Stimulated activated CD8-positive, alpha-beta memory T cell treated with anti-CD3 and anti-CD28 coated beads, Interleukin-4, amount 100 ng/mL, for 4 hours (primary cell): ENCODE measurements around the gene FBXL17.

ENCODE experiments used
- DNase-seq, 2 donors: peaks; one replicate each; pipeline ENCODE4 v3.0.0-alpha.2; 2020; ENCODE audit warnings: low read depth in 2 of 2, low spot score in 1 of 2

FBXL17 gene

DNA sequence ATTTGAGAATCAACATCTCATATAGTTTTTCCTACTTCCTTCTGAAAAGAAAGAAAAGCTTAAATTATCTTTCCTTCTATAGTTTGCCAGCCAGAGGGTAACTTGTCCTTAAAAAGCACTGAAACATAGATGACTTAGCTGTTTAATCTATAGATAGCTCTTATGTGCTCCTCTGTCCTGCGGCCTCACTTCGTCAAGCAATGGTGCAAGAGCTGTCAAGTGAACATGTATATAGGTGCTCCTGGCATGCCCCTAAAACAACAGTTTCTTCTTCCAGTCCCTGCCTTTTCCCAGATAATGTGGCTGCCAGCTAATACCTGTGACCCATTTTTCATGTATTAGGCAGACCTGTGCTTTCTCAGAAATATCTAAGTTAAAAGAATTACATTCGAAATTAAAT is 423.5 kb downstream of the FBXL17 start:
- DNase-seq = no peak

DNA sequence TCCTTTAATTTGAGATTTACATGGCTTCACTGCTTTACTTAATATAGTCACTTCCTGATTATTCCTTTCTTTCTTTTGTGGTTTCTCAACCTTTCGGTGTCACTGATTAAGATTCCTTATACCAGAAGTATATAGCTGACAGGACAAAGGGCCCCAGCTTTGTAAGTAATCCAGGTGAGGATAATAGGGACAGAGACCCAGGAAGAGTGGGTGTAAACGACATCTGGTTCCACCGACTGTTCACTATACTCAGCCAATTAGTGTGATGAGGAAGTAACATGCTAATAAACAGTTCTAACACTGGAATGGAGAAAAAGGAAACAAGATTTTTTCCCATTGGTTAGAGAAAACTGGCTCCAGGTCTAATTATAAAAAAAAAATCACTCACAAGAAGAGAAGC is 424.8 kb downstream of the FBXL17 start:
- DNase-seq = no peak

DNA sequence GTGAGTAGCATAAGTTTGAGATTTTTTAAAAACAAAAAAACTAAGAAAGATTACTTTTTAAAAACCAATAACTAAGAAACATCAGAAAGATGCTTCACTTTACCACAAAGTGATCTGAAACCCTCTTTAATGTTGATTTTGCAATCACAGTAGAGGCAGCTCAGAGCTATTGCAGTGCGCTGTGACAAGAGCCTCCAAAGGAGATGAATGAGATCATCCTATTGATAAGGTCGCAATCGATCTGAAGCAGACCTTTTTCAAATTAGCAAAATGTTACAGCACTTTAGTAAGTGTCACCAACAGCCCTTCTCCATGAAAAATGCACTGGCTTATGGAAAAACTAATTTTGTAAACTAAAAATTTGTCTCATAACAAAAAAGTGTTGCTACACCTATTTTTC is 426.6 kb downstream of the FBXL17 start:
- DNase-seq = no peak

DNA sequence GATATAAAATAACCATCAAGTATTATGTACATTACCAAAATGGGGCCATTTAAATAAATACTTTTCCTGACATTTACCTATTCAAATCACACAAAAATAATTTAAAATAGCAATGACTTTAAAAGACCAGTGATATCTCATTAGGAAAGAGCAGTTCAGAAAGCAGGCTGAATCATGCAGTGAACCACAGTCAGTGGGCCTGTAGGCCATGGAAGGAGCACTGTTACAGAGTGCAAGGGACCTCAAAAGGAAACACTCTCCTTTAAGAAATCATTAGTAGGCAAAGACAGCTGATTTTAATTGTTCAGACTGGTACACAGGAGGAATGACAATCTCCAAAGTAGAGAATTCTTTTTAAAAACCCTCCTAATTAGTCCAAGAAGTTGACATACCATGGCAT is 427.6 kb downstream of the FBXL17 start:
- no peak for DNase-seq

DNA sequence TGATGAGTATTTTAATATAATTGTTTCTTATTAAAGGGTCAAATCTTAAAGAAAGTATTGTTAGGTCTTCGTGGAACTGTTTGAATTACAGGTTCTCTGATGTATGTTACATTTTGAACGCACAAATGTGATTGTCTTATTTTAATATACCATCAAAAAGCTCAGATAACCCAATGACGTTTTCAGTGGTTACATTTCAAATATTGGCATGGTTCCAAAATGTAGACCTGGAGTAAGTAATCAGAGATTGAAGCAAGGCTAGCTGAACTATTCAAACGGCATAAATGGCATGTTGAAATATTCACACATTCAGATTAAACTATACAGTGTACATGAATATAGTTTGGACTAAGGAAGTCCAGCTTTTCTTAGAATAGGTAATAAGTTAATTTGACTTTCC is 429.4 kb downstream of the FBXL17 start:
- no peak for DNase-seq

DNA sequence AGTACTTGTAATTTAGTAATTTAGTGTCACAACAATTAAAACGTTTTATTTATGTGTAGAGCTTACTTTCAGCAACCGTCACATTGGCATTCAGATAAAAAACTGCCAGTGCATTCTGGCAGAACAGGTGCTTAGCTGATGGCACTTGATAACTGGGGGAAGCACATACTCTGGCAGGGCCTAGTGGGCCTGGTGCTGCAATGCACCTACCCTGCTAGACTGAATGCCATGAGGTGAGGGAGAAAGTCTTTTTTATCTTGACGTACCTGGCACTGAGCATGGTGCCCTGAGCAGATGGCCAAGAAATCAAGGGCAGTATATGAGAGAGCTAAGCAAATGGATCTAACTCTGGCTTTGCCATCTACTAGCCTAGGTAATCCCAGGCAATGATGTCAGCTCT is 430.6 kb downstream of the FBXL17 start:
- no peak for DNase-seq

DNA sequence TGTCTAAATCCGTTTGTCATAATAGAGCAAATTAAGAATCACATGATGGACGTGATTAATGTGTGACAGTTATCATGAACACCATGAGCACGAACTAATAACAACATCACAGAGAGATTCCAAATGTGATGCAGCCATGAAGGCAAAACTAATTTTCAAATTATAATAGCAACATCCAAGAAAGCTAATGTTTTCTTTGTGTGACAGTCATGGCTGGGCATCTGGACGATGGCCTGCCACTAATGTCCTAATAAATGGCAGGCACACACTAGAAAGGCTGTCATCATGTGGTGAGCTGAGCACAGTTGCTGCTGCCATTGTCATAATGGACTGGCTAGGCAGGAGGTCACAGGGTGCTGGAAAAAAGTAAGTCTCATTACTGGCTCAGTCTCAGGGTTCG is 431.1 kb downstream of the FBXL17 start:
- no peak for DNase-seq

DNA sequence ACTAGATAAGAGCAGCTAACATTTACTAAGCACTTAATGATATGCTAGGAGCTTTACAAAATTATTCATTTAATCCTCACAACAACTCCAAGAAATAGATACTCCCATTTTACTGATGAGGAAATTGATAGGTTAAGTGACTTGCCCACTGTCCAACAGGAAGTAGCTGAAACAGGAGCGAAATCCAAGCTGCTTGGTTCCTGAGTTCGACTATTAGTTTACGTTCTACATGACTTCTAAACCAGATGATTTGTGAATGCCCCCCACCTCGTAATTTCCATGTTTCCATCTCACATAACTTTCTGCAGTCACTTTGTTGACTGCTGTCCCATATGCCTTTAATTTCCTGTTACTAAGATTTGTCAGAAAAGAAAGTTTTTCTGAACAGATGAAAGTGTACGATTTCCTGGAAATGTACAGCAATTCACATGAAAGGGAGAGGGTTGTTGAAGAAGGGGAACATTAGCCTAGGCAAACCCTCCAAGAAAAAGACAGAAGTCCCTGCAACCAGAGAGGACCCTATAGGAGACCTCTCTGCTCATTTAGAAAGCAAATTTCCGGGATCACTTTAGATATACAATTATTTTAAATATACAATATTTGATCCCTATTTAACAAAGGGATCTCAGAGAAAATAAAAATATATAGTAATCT is 432.1 kb downstream of the FBXL17 start:
- no peak for DNase-seq

DNA sequence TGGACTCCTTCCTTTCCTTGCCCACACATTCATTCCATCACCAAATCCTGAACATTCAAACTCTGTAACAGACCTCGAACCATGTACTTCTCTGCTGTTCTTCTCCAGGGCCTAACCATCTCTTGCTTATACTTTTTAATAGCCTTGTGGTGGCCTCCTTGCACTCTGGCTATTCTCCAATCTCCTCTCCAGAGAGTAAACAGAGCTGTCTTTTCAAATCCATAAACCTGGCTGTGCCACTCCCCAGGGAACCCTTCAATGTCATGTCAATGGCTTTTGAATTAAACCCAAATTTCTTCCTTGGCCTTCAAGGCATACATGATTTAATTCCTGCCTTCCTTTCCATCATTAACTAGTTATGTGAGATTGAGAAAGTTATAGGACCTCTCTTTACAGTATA is 433.5 kb downstream of the FBXL17 start:
- DNase-seq = no peak

DNA sequence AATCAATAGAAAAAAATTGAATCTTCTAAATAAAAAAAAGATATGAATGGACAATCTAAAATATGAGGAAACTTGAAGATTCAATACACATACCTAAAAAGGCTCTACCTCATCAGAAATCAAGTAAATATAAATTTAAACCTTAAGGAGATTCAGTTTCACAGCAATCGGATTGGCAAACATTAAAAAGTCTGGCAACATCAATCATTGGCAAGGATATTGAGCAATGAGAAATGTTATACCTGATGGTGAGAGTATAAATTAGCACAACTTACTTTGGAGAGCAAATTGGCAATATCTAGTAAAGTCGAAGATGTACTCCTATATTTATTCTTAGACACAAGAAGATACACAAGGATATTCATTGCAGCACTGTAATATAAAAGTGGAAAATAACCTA is 436.8 kb downstream of the FBXL17 start:
- DNase-seq = no peak

DNA sequence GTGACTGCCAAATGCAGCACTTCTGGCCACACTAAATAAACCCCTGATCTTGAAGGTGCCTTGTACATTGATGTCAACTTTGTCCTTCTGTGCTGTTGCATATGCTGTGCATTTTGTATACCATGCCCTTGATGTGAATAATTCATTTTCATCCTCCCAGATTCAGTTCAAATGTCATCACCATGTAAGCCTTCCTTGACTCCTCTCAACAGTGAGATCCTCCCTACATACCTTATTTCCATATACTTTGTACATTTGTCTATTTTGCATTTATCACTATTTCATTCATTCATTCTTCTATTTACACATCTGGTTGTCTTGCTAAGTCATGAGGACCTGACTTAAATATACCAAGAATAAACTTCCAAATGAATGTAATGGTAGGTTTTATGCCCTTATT is 438.0 kb downstream of the FBXL17 start:
- DNase-seq = no peak

DNA sequence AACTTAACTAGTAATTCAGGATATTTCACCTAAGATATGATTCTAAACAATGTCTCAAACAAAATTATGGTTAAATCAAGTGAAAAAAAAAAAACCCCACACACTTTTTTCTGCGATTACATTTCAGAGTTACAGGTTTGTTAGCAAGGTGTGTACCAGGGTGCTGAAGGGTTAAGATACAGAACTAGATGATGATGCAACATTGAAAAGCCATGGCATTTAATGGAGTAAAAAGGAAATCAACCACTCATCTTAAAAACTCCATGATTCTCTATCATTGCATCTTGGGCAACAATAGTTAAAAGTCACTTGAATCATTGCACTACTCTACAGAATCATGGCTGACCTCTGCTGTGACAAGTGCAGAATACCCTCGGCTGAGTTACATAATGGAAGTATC is 440.9 kb downstream of the FBXL17 start:
- DNase-seq = no peak

DNA sequence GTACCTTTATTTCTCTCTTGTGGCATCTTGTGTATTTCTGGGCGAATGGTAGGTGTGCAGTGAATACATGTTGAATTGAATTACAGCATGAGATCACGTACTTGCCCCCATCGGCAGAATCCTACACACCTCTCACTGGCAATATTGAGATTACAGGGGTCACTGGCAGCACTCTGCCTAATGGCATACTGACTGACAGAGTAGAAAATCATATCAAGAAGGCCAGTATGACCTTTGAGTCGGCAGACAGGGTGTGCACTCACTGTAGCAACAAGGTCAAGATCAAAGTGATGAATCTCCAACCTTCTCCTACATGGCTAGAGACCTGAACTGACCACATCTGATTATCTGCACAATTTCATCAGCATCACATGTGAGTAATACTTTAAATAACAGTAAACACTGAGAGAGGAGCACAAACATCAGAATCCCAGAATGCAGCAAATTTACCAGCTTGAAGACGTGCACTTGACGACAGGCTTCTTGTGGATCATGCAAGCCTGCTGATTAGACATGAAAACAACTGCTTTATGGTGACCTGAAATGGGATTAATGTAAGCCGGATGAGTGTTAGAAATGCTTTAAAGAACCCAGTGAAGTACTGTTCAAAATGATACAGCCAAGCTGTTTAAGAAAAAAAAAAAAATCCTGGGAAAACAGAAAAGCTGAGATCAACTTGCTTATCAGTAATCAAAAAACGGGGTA is 444.1 kb downstream of the FBXL17 start:
- no peak for DNase-seq

DNA sequence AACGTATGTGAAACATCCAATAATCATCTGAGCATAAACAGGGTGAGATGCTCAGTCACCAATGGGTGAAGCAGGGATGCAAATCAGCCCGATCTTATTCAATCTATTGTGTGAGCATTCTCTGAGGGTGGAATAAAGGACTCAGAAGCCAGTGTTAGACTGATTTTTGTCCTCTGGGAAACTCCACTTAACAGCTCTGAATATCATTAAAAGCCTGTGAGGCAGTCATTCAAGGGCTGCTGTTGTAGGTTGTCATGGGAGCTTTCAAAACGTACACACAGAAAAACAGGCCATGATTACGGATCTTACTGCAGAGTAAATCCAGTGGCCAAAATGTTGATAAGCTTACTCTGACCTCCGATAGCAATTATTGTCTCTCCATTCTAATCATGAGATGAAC is 444.7 kb downstream of the FBXL17 start:
- DNase-seq = no peak

DNA sequence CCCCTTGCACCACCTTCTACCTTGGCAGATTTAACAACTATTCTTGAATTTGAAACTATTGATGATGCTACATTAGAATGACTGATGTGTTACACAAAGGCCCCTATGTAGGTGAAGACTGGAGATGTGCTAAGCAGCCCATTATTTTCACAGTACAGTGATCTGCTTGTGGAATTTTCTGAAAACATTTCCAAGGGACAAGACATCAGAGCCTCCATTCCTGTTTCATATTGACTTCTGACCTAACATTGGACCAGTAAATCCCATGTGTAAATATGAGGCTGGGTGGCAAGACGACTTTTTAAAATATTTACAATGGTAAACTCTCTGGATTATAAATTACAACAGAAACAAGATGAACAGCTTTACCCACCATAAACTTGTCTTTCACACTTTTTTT is 445.4 kb downstream of the FBXL17 start:
- no peak for DNase-seq

DNA sequence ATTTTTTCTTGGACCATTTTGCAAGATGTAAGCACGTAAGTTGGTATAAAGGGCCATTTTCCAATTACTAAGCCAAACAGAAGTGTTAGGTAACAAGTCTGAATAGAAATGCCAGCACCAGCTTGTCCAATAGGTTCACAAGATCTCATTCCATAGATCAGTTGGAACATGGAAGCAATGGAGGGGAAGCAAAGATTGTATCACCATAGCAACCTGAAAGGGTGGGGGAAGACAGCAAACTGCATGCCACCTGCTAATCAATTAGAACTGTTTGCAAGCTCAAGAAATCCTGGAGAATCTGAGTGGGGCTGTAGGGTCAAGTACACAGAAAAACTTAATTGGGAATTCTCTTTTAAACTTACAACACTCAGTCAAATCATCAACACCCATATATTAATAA is 446.3 kb downstream of the FBXL17 start:
- DNase-seq = no peak

DNA sequence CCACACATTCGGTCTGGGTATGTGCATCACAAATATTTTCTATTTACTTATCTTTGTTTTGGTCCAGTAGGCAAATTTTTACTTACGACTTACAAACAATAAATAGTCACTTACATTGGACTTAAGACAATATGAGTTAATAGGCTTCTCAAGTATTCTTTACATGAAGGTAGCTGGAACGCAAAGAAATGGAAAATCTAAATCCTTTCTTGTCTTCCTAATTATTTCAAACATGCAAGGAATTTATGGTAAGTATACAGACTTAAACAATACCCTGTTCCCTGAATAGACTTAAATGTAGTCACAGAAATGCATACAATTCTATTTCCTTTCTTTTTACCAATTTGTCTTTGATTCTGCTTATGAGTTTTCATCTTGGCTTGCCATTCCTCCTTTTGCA is 448.6 kb downstream of the FBXL17 start:
- DNase-seq = no peak

DNA sequence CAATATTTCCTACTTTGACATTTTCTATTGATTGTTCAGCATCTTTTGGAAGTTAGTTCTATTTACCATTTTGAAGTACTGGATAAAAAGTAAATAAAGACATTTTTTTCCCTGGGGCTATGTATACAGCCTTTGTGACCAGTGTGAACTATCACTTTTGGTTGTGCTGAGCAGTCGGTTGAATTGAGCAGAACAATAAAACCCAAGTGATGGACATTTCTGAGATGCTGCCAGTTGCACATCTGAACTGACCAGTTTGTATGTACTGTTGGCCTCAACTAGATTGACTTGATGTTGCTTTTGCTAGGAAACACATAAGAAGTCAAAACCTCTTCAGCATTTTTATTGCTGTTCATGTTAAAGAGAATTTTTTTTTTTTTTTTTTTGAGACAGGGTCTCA is 451.0 kb downstream of the FBXL17 start:
- no peak for DNase-seq

DNA sequence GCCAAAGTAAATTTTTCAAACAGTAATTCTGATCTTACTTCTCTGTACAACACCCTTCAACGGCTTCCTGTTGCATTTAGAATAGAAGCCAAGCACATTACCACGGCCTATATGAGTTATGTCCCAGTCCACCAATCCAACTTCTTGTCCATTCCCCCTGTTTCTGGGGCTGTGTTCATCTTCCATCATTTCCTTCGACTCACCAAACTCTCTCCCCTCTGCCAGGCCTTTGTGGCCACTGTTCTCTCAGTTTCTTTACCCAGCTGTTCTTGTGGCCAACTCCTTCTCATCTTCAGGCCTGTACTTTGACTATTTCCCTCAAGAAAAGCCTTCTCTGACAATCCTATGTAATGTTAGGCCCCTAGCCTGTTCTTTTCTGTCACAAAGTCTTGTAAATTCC is 451.8 kb downstream of the FBXL17 start:
- no peak for DNase-seq

DNA sequence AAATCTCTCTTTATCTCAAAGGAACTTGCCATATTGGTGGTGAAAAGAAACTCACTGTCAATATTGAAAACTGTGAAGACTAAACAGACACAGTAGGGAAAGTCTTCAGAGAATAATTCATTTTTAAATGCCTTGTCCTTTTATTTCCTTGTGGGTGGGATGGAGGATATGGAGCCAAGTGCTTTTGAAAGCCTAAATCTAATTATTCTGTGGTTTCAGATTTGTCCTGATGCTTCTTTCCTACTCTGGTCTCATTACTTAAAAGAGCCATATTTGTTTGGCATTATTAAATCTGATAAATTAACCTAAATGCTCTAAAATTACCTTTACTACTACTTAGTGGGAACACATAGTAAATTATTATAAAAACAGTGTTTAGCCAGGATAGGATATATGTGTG is 452.8 kb downstream of the FBXL17 start:
- no peak for DNase-seq

DNA sequence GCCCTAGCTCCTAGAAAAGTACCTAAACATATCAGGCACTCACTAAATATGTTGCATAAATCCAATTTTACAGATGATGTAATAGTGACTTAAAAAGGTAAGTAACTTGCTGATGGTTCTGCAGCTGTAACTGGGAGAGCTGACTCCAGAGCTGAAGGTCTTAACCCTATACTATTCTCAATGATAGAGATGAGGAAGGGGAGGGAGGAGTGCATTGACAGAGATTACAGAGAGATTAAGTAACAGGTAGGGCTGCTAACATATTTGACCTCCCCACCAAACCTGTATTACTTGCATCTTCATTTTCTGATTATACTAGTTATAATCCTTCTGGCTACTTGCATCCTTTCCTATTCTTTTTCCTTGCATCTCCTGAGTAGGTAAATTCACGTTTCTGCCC is 455.8 kb downstream of the FBXL17 start:
- no peak for DNase-seq

DNA sequence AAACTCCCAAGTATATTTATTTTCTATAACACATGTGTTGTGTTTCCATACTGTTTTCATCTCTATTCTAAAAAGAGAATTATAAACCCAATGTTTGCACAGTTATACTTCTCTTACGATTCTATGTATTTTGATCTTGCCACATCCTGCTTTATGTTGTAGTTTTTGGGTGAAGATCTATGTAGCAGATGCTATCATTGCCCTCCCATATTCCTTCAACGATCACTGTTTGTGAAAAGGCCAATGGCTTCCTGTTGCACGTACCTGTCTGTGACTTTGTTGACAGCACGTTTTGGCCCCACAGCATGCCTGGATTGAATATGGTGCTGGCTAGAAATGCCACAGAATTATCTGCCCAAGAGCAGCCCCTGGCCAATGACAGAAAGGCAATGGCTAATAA is 456.7 kb downstream of the FBXL17 start:
- no peak for DNase-seq

DNA sequence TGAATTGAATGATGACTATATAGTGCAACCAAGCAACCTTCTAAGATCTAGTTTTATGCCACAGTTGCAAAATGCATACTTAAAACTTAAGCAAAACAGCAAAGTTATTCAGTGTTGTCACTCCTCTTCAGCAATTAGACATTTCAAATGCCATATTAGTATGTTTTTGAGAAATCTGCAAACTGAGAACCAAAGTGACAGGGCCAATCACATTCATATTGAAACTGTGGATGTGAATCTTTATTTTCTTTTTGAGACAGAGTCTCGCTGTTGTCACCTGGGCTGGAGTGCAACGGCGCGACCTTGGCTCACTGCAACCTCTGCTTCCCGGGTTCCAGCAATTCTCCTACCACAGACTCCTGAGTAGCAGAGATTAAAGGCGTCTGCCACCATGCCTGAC is 461.9 kb downstream of the FBXL17 start:
- no peak for DNase-seq
